Spleen (tissue), 11 donors: ENCODE data around the gene JMY. TPM values are rescaled to one million over a fixed set of nuclear protein-coding genes. Genes with fewer than 3 reads are reported as not detected.

ENCODE experiments used
- DNase-seq: peaks from one replicate; pipeline ENCODE4 v3.0.0-alpha.2; 2020
- H3K27ac ChIP-seq, 8 donors: fragments of 200-600 bp; sonication (generic) in 7 of 8; 1 replicate in 4 of 8; 2 replicates in 4 of 8; pipeline versions ENCODE4 v1.5.0 to v1.8.0; 2016 to 2021; ENCODE audit warnings: inconsistent platforms in 4 of 8, mild to moderate bottlenecking in 4 of 8, moderate library complexity in 1 of 8
- H3K27me3 ChIP-seq, 7 donors: fragments of 200-600 bp; sonication (generic) in 6 of 7; replicated peaks in 1 of 7; 1 replicate in 4 of 7; 2 replicates in 3 of 7; pipeline versions ENCODE4 v1.5.0 to v1.8.0; 2016 to 2021; ENCODE audit warnings: inconsistent platforms in 3 of 7, mild to moderate bottlenecking in 1 of 7
- H3K36me3 ChIP-seq, 6 donors: fragments of 200-600 bp; sonication (generic) in 5 of 6; 1 replicate in 4 of 6; 2 replicates in 2 of 6; pipeline versions ENCODE4 v1.5.0 to v1.8.0; 2016 to 2021; ENCODE audit warnings: inconsistent platforms in 2 of 6
- H3K4me1 ChIP-seq, 6 donors: fragments of 200-600 bp; sonication (generic) in 5 of 6; 1 replicate in 3 of 6; 2 replicates in 3 of 6; pipeline versions ENCODE4 v1.5.0 to v1.8.0; 2016 to 2021; ENCODE audit warnings: inconsistent platforms in 3 of 6
- H3K4me3 ChIP-seq, 8 donors: fragments of 200-600 bp; sonication (generic) in 7 of 8; 1 replicate in 4 of 8; 2 replicates in 4 of 8; pipeline versions ENCODE4 v1.5.0 to v1.8.0; 2016 to 2021; ENCODE audit warnings: inconsistent platforms in 4 of 8, mild to moderate bottlenecking in 4 of 8, moderate library complexity in 2 of 8
- H3K9me3 ChIP-seq, 8 donors: fragments of 200-600 bp; sonication (generic) in 7 of 8; 1 replicate in 4 of 8; 2 replicates in 4 of 8; pipeline versions ENCODE4 v1.5.0 to v1.8.0; 2016 to 2021; ENCODE audit warnings: inconsistent platforms in 4 of 8
- POLR2A ChIP-seq, 3 donors: fragments of 450-650 bp; IDR thresholded peaks; one replicate each; pipeline ENCODE4 v1.5.1; 2017; ENCODE audit warnings: antibody characterized with exemption in 3 of 3, mild to moderate bottlenecking in 1 of 3
- POLR2AphosphoS5 ChIP-seq, 3 donors: sonication (generic); formaldehyde crosslinking; IDR thresholded peaks; one replicate each; pipeline ENCODE4 v1.5.1; 2017; ENCODE audit warnings: antibody characterized with exemption in 3 of 3
- WGBS, 5 donors: extraction: QIAGEN DNeasy Blood & Tissue Kit in 3 of 5; methylation state at CpG; one replicate each; pipeline versions ENCODE4 v1.1.5 to v1.1.7; 2013 to 2018; 5-methylcytosine and 5-hydroxymethylcytosine counted together
- intact Hi-C: fragments of 100-400 bp; cut with DNase I; formaldehyde crosslinking; loops from one replicate; pipeline ENCODE4 v1.15.0; 2023; ENCODE audit warnings: low total_unique reads
- polyA plus RNA-seq, 3 donors: library from polyadenylated mRNA; stranded (reverse); fragments of 200-250 nt; gene quantifications; one replicate each; pipeline ENCODE4 v1.2.1, GENCODE V29; 2013
- total RNA-seq, 7 donors: library from RNA; depleted of rRNA in 3 of 7; stranded (reverse); fragments of >200 nt in 3 of 7; fragmentation: NEBNext Ultra II Directional in 4 of 7; extraction: Animal tissue kit (Norgen Biotek cat#: 25700) in 4 of 7; gene quantifications; one replicate each; pipeline versions ENCODE4 v1.1.0 to v1.2.1, GENCODE V29; 2016 to 2021
- TF ChIP-seq, protein P1 (sequence below), 11 experiments: fragments of 200-600 bp in 7 of 11; fragments of 450-650 bp in 4 of 11; sonication (generic) in 4 of 11; IDR thresholded peaks in 8 of 11; conservative IDR thresholded peaks in 3 of 11; 1 replicate in 7 of 11; 2 replicates in 4 of 11; pipeline versions ENCODE4 v1.4.0 to v1.8.0; 2016 to 2021; ENCODE audit warnings: antibody characterized with exemption in 11 of 11, inconsistent platforms in 4 of 11, mild to moderate bottlenecking in 1 of 11
- donor health status: healthy with polysubstance abuse.
- donor health status: DM: no; HTN: no; CAD: no; lungs with moderate emphysema.
- donor health status: DM: no; HTN: no; CAD: no.
- donor health status: Bipolar disorder and iron deficiency.
- donor health status: healthy.
- donor health status: DM: no; HTN: no; CAD: no.
- donor health status: DM: yes; HTN: yes; CAD: no.

The JMY gene
- total and polyA plus RNA-seq, 10 donors = 2.0 to 19.6 (median 11.6) TPM

DNA sequence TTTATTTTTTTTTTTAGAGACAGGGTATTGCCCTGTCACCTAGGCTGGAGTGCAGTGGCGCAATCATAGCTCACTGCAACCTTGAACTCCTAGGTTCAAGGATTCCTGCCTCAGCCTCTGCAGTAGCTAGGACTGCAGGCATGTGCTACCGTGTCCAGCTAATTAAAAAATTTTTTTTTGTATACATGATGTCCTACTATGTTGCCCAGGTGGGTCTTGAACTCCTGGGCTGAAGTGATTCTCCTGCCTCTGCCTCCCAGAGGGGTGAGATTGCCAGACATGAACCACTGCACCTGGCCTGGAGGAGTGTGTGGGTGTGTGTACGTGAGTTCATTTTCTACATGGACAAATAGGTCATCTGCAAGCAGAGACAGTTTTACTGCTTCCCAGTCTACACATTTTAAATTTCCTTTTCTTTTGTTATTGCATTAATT is 33.8 kb downstream of the JMY start:
- WGBS, 5 donors = 91 to 98% (median 94%) methylated on average over 3 of the region's 3 CpGs
- Histone ChIP-seq H3K4me1 (no peaks in the 10 kb centered on the region), H3K36me3 (peaks cover 0 to 7% (median 0%) of the 10 kb centered on the region in 6 donors), H3K9me3 (peaks cover 0 to 17% (median 0%) of the 10 kb centered on the region in 8 donors), H3K4me3 (no peak overlapping the region), H3K27ac (no peak overlapping the region), H3K27me3 (no peaks in the 10 kb centered on the region)
- TF ChIP-seq POLR2AphosphoS5 (IDR thresholded peaks at IDR 0.05) (no peak), POLR2A (IDR thresholded peaks at IDR 0.05) (no peak)
- TF ChIP-seq, protein P1, sequence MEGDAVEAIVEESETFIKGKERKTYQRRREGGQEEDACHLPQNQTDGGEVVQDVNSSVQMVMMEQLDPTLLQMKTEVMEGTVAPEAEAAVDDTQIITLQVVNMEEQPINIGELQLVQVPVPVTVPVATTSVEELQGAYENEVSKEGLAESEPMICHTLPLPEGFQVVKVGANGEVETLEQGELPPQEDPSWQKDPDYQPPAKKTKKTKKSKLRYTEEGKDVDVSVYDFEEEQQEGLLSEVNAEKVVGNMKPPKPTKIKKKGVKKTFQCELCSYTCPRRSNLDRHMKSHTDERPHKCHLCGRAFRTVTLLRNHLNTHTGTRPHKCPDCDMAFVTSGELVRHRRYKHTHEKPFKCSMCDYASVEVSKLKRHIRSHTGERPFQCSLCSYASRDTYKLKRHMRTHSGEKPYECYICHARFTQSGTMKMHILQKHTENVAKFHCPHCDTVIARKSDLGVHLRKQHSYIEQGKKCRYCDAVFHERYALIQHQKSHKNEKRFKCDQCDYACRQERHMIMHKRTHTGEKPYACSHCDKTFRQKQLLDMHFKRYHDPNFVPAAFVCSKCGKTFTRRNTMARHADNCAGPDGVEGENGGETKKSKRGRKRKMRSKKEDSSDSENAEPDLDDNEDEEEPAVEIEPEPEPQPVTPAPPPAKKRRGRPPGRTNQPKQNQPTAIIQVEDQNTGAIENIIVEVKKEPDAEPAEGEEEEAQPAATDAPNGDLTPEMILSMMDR (IDR thresholded peaks at IDR 0.05 in 8 of 11, conservative IDR thresholded peaks at IDR 0.05 in 3 of 11) = no peak
- no peak for DNase-seq
- intact Hi-C loops = no loop called here

DNA sequence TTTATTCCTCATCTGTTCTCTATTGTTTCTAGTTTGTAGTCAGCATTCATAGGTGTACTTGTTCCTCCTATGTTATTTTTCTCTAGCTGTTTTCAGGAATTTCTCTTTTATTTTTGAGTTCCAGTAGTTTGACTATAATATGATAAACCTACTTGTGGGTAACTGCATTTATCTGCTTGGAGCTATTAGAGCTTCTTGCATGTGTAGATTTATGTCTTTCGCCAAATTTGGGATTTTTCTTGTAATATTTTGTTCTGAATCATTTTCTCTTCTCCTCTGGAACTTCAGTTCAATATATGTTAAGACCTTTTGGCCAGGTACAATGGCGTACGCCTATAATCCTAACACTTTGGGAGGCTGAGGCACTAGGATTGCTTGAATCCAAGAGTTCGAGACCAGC is 37.4 kb downstream of the JMY start:
- Histone ChIP-seq H3K27me3 (no peaks in the 10 kb centered on the region), H3K4me3 (no peak overlapping the region), H3K9me3 (peaks cover 0 to 17% (median 0%) of the 10 kb centered on the region in 8 donors), H3K4me1 (peaks cover 0 to 17% (median 8%) of the 10 kb centered on the region in 6 donors), H3K27ac (no peak overlapping the region), H3K36me3 (peaks cover 0 to 12% (median 0%) of the 10 kb centered on the region in 6 donors)
- TF ChIP-seq POLR2A (IDR thresholded peaks at IDR 0.05) = no peak
- TF ChIP-seq, protein P1 (IDR thresholded peaks at IDR 0.05 in 8 of 11, conservative IDR thresholded peaks at IDR 0.05 in 3 of 11) = no peak
- no peak for TF ChIP-seq POLR2AphosphoS5 (IDR thresholded peaks at IDR 0.05)
- intact Hi-C loops = no loop called here
- no peak for DNase-seq
- WGBS, 5 donors = 95 to 99% (median 97%) methylated on average over 4 of the region's 4 CpGs

DNA sequence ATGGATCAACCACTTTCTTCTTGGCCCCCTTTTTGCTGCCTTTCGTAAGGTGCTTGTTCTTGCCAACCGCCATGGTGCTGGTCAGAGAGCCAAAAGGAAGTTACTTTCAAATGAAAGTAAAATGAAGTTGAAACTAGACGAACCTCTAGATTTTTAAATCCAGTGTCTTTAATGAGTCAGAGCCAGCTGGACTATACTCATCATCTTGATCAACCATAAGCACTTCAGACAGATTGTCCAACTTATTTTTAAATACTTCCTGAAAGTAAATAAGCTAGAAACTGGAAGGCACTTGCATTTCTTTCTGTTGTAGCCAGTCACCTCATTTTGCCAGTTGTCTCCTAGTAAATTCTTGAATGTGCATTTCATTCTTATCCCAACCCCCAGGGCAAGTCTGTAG is 48.9 kb downstream of the JMY start:
- Histone ChIP-seq H3K27ac (no peak overlapping the region), H3K36me3 (peaks cover 0 to 51% (median 5%) of the 10 kb centered on the region in 6 donors), H3K4me3 (no peak overlapping the region), H3K4me1 (peaks cover 0 to 18% (median 0%) of the 10 kb centered on the region in 6 donors), H3K27me3 (no peaks in the 10 kb centered on the region), H3K9me3 (no peaks in the 10 kb centered on the region)
- WGBS, 5 donors = 73 to 80% (median 77%) methylated on average over 3 of the region's 3 CpGs
- intact Hi-C loops = no loop called here
- TF ChIP-seq, protein P1 (IDR thresholded peaks at IDR 0.05 in 8 of 11, conservative IDR thresholded peaks at IDR 0.05 in 3 of 11) = no peak
- TF ChIP-seq POLR2A (IDR thresholded peaks at IDR 0.05) = no peak
- TF ChIP-seq POLR2AphosphoS5 (IDR thresholded peaks at IDR 0.05) = no peak
- DNase-seq = no peak

DNA sequence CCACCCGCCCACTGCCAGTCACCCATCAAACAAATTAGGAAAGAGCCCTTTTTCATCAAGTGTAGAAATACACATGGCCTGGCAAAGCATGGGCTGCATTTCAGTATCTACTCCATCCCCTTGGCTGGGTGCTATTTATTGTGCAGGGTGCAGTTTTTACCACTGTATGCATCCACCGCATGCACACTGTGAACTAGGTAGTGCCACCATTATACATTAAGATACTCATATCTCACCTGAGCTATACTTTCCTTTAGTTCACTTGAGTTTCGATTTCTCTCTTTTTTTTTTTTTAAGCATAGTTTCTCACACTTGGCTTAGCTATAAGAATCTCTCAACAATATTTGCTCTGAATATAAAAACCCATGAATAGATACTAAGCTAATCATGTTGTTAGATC is 49.4 kb downstream of the JMY start:
- intact Hi-C loops = no loop called here

More for the DNA sequence above, 49.4 kb downstream of the JMY start:
- no peak overlapping the region for H3K4me3 ChIP-seq
- peaks cover 0 to 18% (median 0%) of the 10 kb centered on the region in 6 donors for H3K4me1 ChIP-seq
- H3K9me3 ChIP-seq = no peaks in the 10 kb centered on the region
- 90 to 93% (median 93%) methylated on average over 3 of the region's 3 CpGs for WGBS, 5 donors
- H3K36me3 ChIP-seq = peaks cover 0 to 51% (median under 1%) of the 10 kb centered on the region in 6 donors
- no peaks in the 10 kb centered on the region for H3K27me3 ChIP-seq
- H3K27ac ChIP-seq = no peak overlapping the region
- no peak for DNase-seq
- TF ChIP-seq POLR2A (IDR thresholded peaks at IDR 0.05) = no peak
